Ishikawa (cell line): ENCODE measurements around the gene GBGT1.

Source experiments
- CEBPB ChIP-seq: IDR thresholded peaks from 2 replicates; pipeline ENCODE4 v1.6.1; 2012
- CREB1 ChIP-seq: IDR thresholded peaks from 2 replicates; pipeline ENCODE4 v1.6.1; 2012; ENCODE audit warnings: low read depth
- EGR1 ChIP-seq: IDR thresholded peaks from 2 replicates; pipeline ENCODE4 v1.6.1; 2012
- EP300 ChIP-seq: IDR thresholded peaks from 2 replicates; pipeline ENCODE4 v1.6.1; 2012; ENCODE audit warnings: borderline replicate concordance
- FOXM1 ChIP-seq: IDR thresholded peaks from 2 replicates; pipeline ENCODE4 v1.6.1; 2012; ENCODE audit warnings: low read depth, borderline replicate concordance
- MAX ChIP-seq: IDR thresholded peaks from 2 replicates; pipeline ENCODE4 v1.6.1; 2012
- NFIC ChIP-seq: IDR thresholded peaks from 2 replicates; pipeline ENCODE4 v1.6.1; 2012
- RAD21 ChIP-seq: IDR thresholded peaks from 2 replicates; pipeline ENCODE4 v1.6.1; 2012; ENCODE audit warnings: low read depth
- REST ChIP-seq: IDR thresholded peaks from 2 replicates; pipeline ENCODE4 v1.6.1; 2012; ENCODE audit warnings: low read depth, mild to moderate bottlenecking
- TAF1 ChIP-seq: IDR thresholded peaks from 2 replicates; pipeline ENCODE4 v1.6.1; 2012; ENCODE audit warnings: low read depth, mild to moderate bottlenecking
- TCF12 ChIP-seq: IDR thresholded peaks from 2 replicates; pipeline ENCODE4 v1.6.1; 2012; ENCODE audit warnings: low read depth
- TEAD4 ChIP-seq: IDR thresholded peaks from 2 replicates; pipeline ENCODE4 v1.6.1; 2012
- USF1 ChIP-seq: IDR thresholded peaks from 2 replicates; pipeline ENCODE4 v1.6.1; 2012
- YY1 ChIP-seq: IDR thresholded peaks from 2 replicates; pipeline ENCODE4 v1.6.1; 2012; ENCODE audit warnings: low read depth
- ZBTB7A ChIP-seq: IDR thresholded peaks from 2 replicates; pipeline ENCODE4 v1.6.1; 2012; ENCODE audit warnings: low read depth

The GBGT1 gene

GRCh38 chr9:133139246-133140173 is 24.2 kb downstream of the GBGT1 start:
- TF ChIP-seq TEAD4: no peak

- TF ChIP-seq USF1 (no peak), NFIC (peak; percentile 28; the same call in 1 of the 2 replicates), EGR1 (no peak)
Measured at GRCh38 chr9:133137451-133138231, 26.1 kb downstream of the GBGT1 start.

GRCh38 chr9:133135146-133135745 is 28.5 kb downstream of the GBGT1 start:
- TF ChIP-seq ZBTB7A (peak; percentile 37; the same call in 1 of the 2 replicates), REST (no peak), FOXM1 (peak; percentile 47; the same call in 1 of the 2 replicates), TEAD4 (peak; percentile 63), TCF12 (peak; percentile 77), CREB1 (no peak), YY1 (no peak), EGR1 (no peak), USF1 (no peak), TAF1 (no peak), EP300 (peak; percentile 55), MAX (peak; percentile 53; the same call in 1 of the 2 replicates), CEBPB (no peak), NFIC (peak; percentile 97), RAD21 (no peak)

GRCh38 chr9:133134388-133135145 is 29.1 kb downstream of the GBGT1 start:
- TF ChIP-seq YY1 (no peak), CREB1 (no peak), MAX (no peak), CEBPB (no peak), TAF1 (no peak), USF1 (no peak), REST (no peak), NFIC (no peak), TEAD4 (no peak)

- TF ChIP-seq REST: no peak
- TF ChIP-seq USF1: no peak
- TF ChIP-seq CEBPB: no peak
- TF ChIP-seq TAF1: no peak
- TF ChIP-seq TCF12: peak; percentile 58; the same call in 1 of the 2 replicates
- no peak for TF ChIP-seq CREB1
- TF ChIP-seq NFIC: peak; percentile 68
- TF ChIP-seq RAD21: no peak
- peak; percentile 71; the same call in 1 of the 2 replicates for TF ChIP-seq MAX
- no peak for TF ChIP-seq YY1
- TF ChIP-seq FOXM1: no peak
- TF ChIP-seq EP300: no peak
- TF ChIP-seq ZBTB7A: no peak
- no peak for TF ChIP-seq TEAD4
- TF ChIP-seq EGR1: no peak
Measured at GRCh38 chr9:133133681-133134387, 29.9 kb downstream of the GBGT1 start.
